SK-N-SH (cell line): ENCODE data around the gene OR10P1.

Source experiments
- CHD2 ChIP-seq: fragments of 150-350 bp; IDR thresholded peaks from 2 replicates; pipeline ENCODE4 v1.6.1; 2018; ENCODE audit warnings: low read length; ENCODE audit not compliant: partially characterized antibody
- SMC3 ChIP-seq: IDR thresholded peaks from 2 replicates; pipeline ENCODE4 v1.6.1; 2012; ENCODE audit warnings: low read depth, low read length, improper control_type of control experiment

- no peak for TF ChIP-seq CHD2
- no peak for TF ChIP-seq SMC3
Observed at GRCh38 chr12:55647027-55647426, 10.3 kb downstream of the OR10P1 start.
